Stimulated activated CD4-positive, alpha-beta T cell treated with anti-CD3 and anti-CD28 coated beads, Interleukin-4, amount 100 ng/mL, for 48 hours (primary cell): ENCODE results near the gene CRB2.

Experiments
- DNase-seq, 2 donors: peaks; one replicate each; pipeline ENCODE4 v3.0.0-alpha.2; 2020; ENCODE audit warnings: low read depth in 2 of 2

CRB2 gene

GRCh38 chr9:123355761-123356431, at the start of gene CRB2:
Gene CRB2 (plus strand): TSS chr9:123356197. CDS start chr9:123356261, 64 bp downstream.
- DNase-seq: no peak

GRCh38 chr9:123309611-123310010, 46.4 kb upstream of the CRB2 start:
- DNase-seq: no peak

GRCh38 chr9:123310551-123311249, 45.3 kb upstream of the CRB2 start:
- DNase-seq: no peak

GRCh38 chr9:123311250-123311752, 44.7 kb upstream of the CRB2 start:
- DNase-seq: no peak

GRCh38 chr9:123312306-123312877, 43.6 kb upstream of the CRB2 start:
- DNase-seq: no peak

GRCh38 chr9:123314617-123315016, 41.4 kb upstream of the CRB2 start:
- DNase-seq: no peak

GRCh38 chr9:123315635-123316034, 40.4 kb upstream of the CRB2 start:
- no peak for DNase-seq

GRCh38 chr9:123316053-123316718, 39.8 kb upstream of the CRB2 start:
- no peak for DNase-seq

GRCh38 chr9:123318202-123318601, 37.8 kb upstream of the CRB2 start:
- no peak for DNase-seq

- DNase-seq: no peak
Observed at GRCh38 chr9:123318961-123319421, 37.0 kb upstream of the CRB2 start.

- DNase-seq: no peak
Observed at GRCh38 chr9:123319541-123320339, 36.3 kb upstream of the CRB2 start.

GRCh38 chr9:123320814-123321213, 35.2 kb upstream of the CRB2 start:
- no peak for DNase-seq

GRCh38 chr9:123321616-123322272, 34.3 kb upstream of the CRB2 start:
- no peak for DNase-seq

- peak; percentile 30 to 43 for DNase-seq
Observed at GRCh38 chr9:123322273-123323195, 33.5 kb upstream of the CRB2 start.

- no peak for DNase-seq
Observed at GRCh38 chr9:123323196-123324013, 32.6 kb upstream of the CRB2 start.

GRCh38 chr9:123324767-123325183, 31.2 kb upstream of the CRB2 start:
- no peak for DNase-seq

GRCh38 chr9:123326187-123326586, 29.8 kb upstream of the CRB2 start:
- DNase-seq: no peak

- no peak for DNase-seq
Observed at GRCh38 chr9:123326662-123327093, 29.3 kb upstream of the CRB2 start.

GRCh38 chr9:123327697-123328100, 28.3 kb upstream of the CRB2 start:
- no peak for DNase-seq
